Activated T-helper 1 cell treated with anti-CD3 and anti-CD28 coated beads, Interleukin-12 subunit alpha, Interleukin-12 subunit beta, Interleukin-2, Interleukin-4 antibody, amounts not matched to agents 30 ng/mL and 10 ng/mL and 1 ng/mL, durations not matched to agents 14 hours and 24 hours and 36 hours (primary cell): ENCODE data around the gene JAG2. TPM values are rescaled to one million over a fixed set of nuclear protein-coding genes. Genes with fewer than 3 reads are reported as not detected.
"Not testable (repeated sequence)": the region's sequence is repeated elsewhere in the genome, so short reads cannot be mapped to it uniquely, and the experiment has no call there.

Experiments used
- DNase-seq: peaks from one replicate; pipeline ENCODE4 v3.0.0; 2021; ENCODE audit warnings: low spot score
- H3K27ac Mint-ChIP-seq: one replicate; pipeline ENCODE4 v1.8.0; 2021; ENCODE audit warnings: mild to moderate bottlenecking, mixed read lengths
- H3K27me3 Mint-ChIP-seq: one replicate; pipeline ENCODE4 v1.8.0; 2022; ENCODE audit warnings: mild to moderate bottlenecking, moderate library complexity, mixed read lengths; ENCODE audit not compliant: insufficient read depth
- H3K36me3 Mint-ChIP-seq: one replicate; pipeline ENCODE4 v1.8.0; 2021; ENCODE audit warnings: low read depth, mixed read lengths
- H3K4me1 Mint-ChIP-seq: one replicate; pipeline ENCODE4 v1.8.0; 2021; ENCODE audit warnings: low read depth, mixed read lengths
- H3K4me3 Mint-ChIP-seq: one replicate; pipeline ENCODE4 v1.8.0; 2021; ENCODE audit warnings: mild to moderate bottlenecking, moderate library complexity, mixed read lengths
- H3K9me3 Mint-ChIP-seq: one replicate; pipeline ENCODE4 v1.8.0; 2021; ENCODE audit warnings: mixed read lengths
- intact Hi-C: fragments of 100-400 bp; cut with micrococcal nuclease; formaldehyde crosslinking; loops from one replicate; pipeline ENCODE4 v1.15.1; 2024
- total RNA-seq: library from RNA; stranded (reverse); gene quantifications from 2 replicates; pipeline ENCODE4 v1.2.3, GENCODE V29; 2022

Gene JAG2
- total RNA-seq, 1 donor from 2014 or later: 7.4 TPM

GRCh38 chr14:105124823-105125222 lies 43.8 kb downstream of the JAG2 start:
- Mint-ChIP-seq H3K36me3 (no peaks in the 10 kb centered on the region), H3K4me3 (no peak overlapping the region), H3K27me3 (peaks cover 20% of the 10 kb centered on the region), H3K9me3 (peaks cover 16% of the 10 kb centered on the region), H3K27ac (no peak overlapping the region), H3K4me1 (no peaks in the 10 kb centered on the region)
- DNase-seq: no peak
- intact Hi-C loops: no loop called here

- DNase-seq: no peak
- H3K27me3 Mint-ChIP-seq: peaks cover 16% of the 10 kb centered on the region
- no peaks in the 10 kb centered on the region for H3K36me3 Mint-ChIP-seq
- intact Hi-C loops: no loop called here
- H3K9me3 Mint-ChIP-seq: peaks cover 16% of the 10 kb centered on the region
- H3K4me3 Mint-ChIP-seq: no peak overlapping the region
- H3K27ac Mint-ChIP-seq: no peak overlapping the region
- no peaks in the 10 kb centered on the region for H3K4me1 Mint-ChIP-seq
Measured at GRCh38 chr14:105123981-105124765, 44.4 kb downstream of the JAG2 start.

DNA sequence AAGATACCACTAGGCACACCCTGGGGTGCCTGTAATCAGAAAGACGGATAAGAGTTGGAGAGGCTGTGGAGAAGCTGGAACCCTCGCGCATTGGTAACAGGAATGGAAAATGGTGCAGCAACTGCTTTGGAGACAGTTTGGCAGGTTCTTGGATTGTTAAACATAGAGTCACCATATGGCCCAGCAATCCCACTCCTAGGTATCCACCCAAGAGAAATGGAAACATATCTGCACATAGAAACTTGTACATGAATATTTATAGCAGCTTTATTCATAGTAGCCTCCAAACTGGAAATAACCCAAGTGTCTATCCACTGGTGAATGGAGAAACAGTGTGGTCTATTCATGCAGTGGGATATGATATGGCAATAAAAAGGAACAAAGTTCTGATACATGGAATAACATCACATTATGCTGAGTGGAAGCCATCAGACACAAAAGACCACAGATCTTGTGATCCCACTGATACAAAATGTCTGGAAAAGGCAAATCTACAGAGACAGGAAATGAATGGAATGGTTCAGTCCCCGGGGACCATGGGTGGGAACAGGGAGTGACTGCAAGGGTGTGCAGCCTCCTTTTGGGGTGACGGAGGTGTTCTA lies 45.4 kb downstream of the JAG2 start:
- Mint-ChIP-seq H3K36me3 (no peaks in the 10 kb centered on the region), H3K9me3 (peaks cover 16% of the 10 kb centered on the region), H3K27me3 (peaks cover 12% of the 10 kb centered on the region), H3K4me3 (no peak overlapping the region), H3K27ac (no peak overlapping the region), H3K4me1 (no peaks in the 10 kb centered on the region)
- intact Hi-C loops: no loop called here
- DNase-seq: no peak

GRCh38 chr14:105120056-105120455 lies 48.5 kb downstream of the JAG2 start:
- Mint-ChIP-seq H3K4me1 (no peaks in the 10 kb centered on the region), H3K27ac (no peak overlapping the region), H3K4me3 (no peak overlapping the region), H3K27me3 (peaks cover 9% of the 10 kb centered on the region), H3K36me3 (no peaks in the 10 kb centered on the region), H3K9me3 (peaks cover 16% of the 10 kb centered on the region)
- DNase-seq: no peak
- intact Hi-C loops: no loop called here

GRCh38 chr14:105119408-105120025 lies 49.1 kb downstream of the JAG2 start:
- intact Hi-C loops: no loop called here
- DNase-seq: no peak
- H3K9me3 Mint-ChIP-seq: peaks cover 16% of the 10 kb centered on the region
- no peaks in the 10 kb centered on the region for H3K36me3 Mint-ChIP-seq
- H3K4me1 Mint-ChIP-seq: no peaks in the 10 kb centered on the region
- no peak overlapping the region for H3K27ac Mint-ChIP-seq
- H3K27me3 Mint-ChIP-seq: peaks cover 7% of the 10 kb centered on the region
- H3K4me3 Mint-ChIP-seq: no peak overlapping the region

- H3K27ac Mint-ChIP-seq: no peak overlapping the region
- DNase-seq: no peak
Measured at GRCh38 chr14:105118646-105119407, 49.7 kb downstream of the JAG2 start.

GRCh38 chr14:105117710-105118385 lies 50.7 kb downstream of the JAG2 start:
- no peak for DNase-seq
- Mint-ChIP-seq H3K36me3 (no peaks in the 10 kb centered on the region), H3K27me3 (no peaks in the 10 kb centered on the region), H3K4me3 (no peak overlapping the region), H3K4me1 (no peaks in the 10 kb centered on the region), H3K27ac (no peak overlapping the region), H3K9me3 (peaks cover 16% of the 10 kb centered on the region)
- intact Hi-C loops: no loop called here

More at GRCh38 chr14:105118646-105119407, 49.7 kb downstream of the JAG2 start:
- Mint-ChIP-seq H3K4me1 (no peaks in the 10 kb centered on the region), H3K36me3 (no peaks in the 10 kb centered on the region), H3K27me3 (peaks cover 6% of the 10 kb centered on the region), H3K4me3 (no peak overlapping the region), H3K9me3 (peaks cover 16% of the 10 kb centered on the region)
- intact Hi-C loops: no loop called here

- H3K9me3 Mint-ChIP-seq: peaks cover 13% of the 10 kb centered on the region
- no peak overlapping the region for H3K4me3 Mint-ChIP-seq
- no peaks in the 10 kb centered on the region for H3K27me3 Mint-ChIP-seq
- no peaks in the 10 kb centered on the region for H3K36me3 Mint-ChIP-seq
- H3K27ac Mint-ChIP-seq: no peak overlapping the region
- intact Hi-C loops: no loop called here
- no peaks in the 10 kb centered on the region for H3K4me1 Mint-ChIP-seq
- DNase-seq: no peak
Measured at GRCh38 chr14:105117257-105117646, 51.3 kb downstream of the JAG2 start.

GRCh38 chr14:105116451-105117256 lies 51.9 kb downstream of the JAG2 start:
- Mint-ChIP-seq H3K27me3 (no peaks in the 10 kb centered on the region), H3K27ac (no peak overlapping the region), H3K36me3 (no peaks in the 10 kb centered on the region), H3K4me1 (no peaks in the 10 kb centered on the region), H3K9me3 (peaks cover 9% of the 10 kb centered on the region), H3K4me3 (no peak overlapping the region)
- DNase-seq: no peak
- intact Hi-C loops: no loop called here

DNA sequence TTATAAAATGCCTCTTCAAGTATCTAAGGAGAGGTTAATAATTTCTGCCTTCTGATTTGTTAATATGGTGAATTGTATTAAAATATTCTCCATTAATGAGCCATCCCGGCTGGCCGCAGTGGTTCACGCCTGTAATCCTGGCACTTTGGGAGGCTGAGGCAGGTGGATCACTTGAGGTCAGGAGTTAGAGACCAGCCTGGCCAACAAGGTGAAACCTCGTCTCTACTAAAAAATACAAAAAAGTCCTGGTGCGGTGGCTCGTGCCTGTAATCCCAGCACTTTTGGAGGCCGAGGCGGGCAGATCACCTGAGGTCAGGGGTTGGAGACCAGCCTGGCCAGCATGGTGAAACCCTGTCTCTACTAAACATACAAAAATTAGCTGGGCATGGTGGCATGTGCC lies 59.3 kb downstream of the JAG2 start:
- H3K9me3 Mint-ChIP-seq, intact Hi-C loops, H3K4me3 Mint-ChIP-seq, H3K4me1 Mint-ChIP-seq, DNase-seq, H3K27ac Mint-ChIP-seq, H3K36me3 Mint-ChIP-seq: not testable (repeated sequence)
- H3K27me3 Mint-ChIP-seq: peaks cover 23% of the 10 kb centered on the region

DNA sequence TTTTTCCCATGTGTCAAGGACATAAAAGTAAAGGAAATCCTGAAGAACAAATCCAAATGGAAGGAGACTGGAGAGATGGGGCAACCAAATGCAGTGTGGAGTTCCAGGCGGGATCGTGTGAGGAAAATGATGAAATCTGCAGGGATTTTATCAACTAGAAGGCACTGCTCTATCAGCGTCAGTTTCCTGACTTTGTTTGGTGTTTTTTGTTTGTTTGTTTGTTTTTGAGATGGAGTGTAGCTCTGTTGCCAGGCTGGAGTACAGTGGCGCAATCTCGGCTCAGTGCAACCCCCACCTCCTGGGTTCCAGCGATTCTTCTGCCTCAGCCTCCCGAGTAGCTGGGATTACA lies 60.1 kb downstream of the JAG2 start:
- Mint-ChIP-seq H3K4me1 (peaks cover 7% of the 10 kb centered on the region), H3K36me3 (no peaks in the 10 kb centered on the region), H3K4me3 (no peak overlapping the region), H3K27ac (no peak overlapping the region), H3K9me3 (no peaks in the 10 kb centered on the region), H3K27me3 (peaks cover 28% of the 10 kb centered on the region)
- DNase-seq: no peak
- intact Hi-C loops: no loop called here
